OCI-LY7 (cell line): ENCODE results near the gene PHF19. TPM values are rescaled to one million over a fixed set of nuclear protein-coding genes. Genes with fewer than 3 reads are reported as not detected.

ENCODE experiments used
- BruUV-seq: library from RNA; stranded (reverse); fragments of 400-500 nt; replicated peaks from 2 replicates; lab custom pipeline; 2021; lab: Mats Ljungman, UMichigan
- CTCF ChIA-PET: fragments of 300-600 bp; sonication (Branson Sonifier 250); formaldehyde crosslinking; loops from one replicate; lab custom pipeline; 2022; ENCODE audit warnings: antibody characterized with exemption; ENCODE audit not compliant: unreplicated experiment; lab: Charles Lee
- POLR2A ChIA-PET: fragments of 300-600 bp; sonication (Branson Sonifier 250); formaldehyde crosslinking; loops from one replicate; lab custom pipeline; 2022; ENCODE audit warnings: antibody characterized with exemption; lab: Charles Lee
- DNase-seq: peaks from one replicate; pipeline ENCODE4 v3.0.0-alpha.2; 2015; ENCODE audit warnings: low spot score
- H2AFZ ChIP-seq: fragments of 200-600 bp; sonication (generic), shearing (Covaris generic); 2 replicates; pipeline ENCODE4 v1.6.1; 2014; ENCODE audit warnings: mild to moderate bottlenecking, antibody characterized with exemption, low read length, moderate library complexity
- H3K27ac ChIP-seq: fragments of 200-600 bp; sonication (generic); 2 replicates; pipeline ENCODE4 v1.5.1; 2014; ENCODE audit warnings: mixed run types, low read depth, mild to moderate bottlenecking, moderate library complexity, low read length, inconsistent platforms; ENCODE audit not compliant: poor library complexity, severe bottlenecking
- H3K36me3 ChIP-seq: fragments of 200-600 bp; sonication (generic); 2 replicates; pipeline ENCODE4 v1.6.1; 2014; ENCODE audit warnings: mild to moderate bottlenecking, antibody characterized with exemption, low read length, moderate library complexity, mixed read lengths; ENCODE audit not compliant: insufficient read depth
- H3K4me1 ChIP-seq: fragments of 200-600 bp; sonication (generic); 2 replicates; pipeline ENCODE4 v1.5.1; 2014; ENCODE audit warnings: mild to moderate bottlenecking, low read length; ENCODE audit not compliant: insufficient read depth, poor library complexity, severe bottlenecking
- H3K4me2 ChIP-seq: fragments of 200-600 bp; sonication (generic); 2 replicates; pipeline ENCODE4 v1.6.1; 2014; ENCODE audit warnings: mild to moderate bottlenecking, low read length
- H3K4me3 ChIP-seq: fragments of 200-600 bp; sonication (generic); 2 replicates; pipeline ENCODE4 v1.5.1; 2014; ENCODE audit warnings: mild to moderate bottlenecking, low read depth, low read length; ENCODE audit not compliant: poor library complexity, severe bottlenecking
- H3K79me2 ChIP-seq: fragments of 200-600 bp; sonication (generic); 2 replicates; pipeline ENCODE4 v1.6.1; 2016; ENCODE audit warnings: low read depth, mild to moderate bottlenecking, low read length, moderate library complexity, mixed read lengths; ENCODE audit not compliant: insufficient read depth
- H3K9me2 ChIP-seq: fragments of 200-600 bp; sonication (generic); 2 replicates; pipeline ENCODE4 v1.6.1; 2016; ENCODE audit warnings: mild to moderate bottlenecking, low read length, mixed read lengths; ENCODE audit not compliant: insufficient read depth
- H3K9me3 ChIP-seq: fragments of 200-600 bp; sonication (generic); 2 replicates; pipeline ENCODE4 v1.6.1; 2014; ENCODE audit warnings: mild to moderate bottlenecking, mixed run types, low read length, mixed read lengths
- H4K20me1 ChIP-seq: fragments of 200-600 bp; sonication (generic); 2 replicates; pipeline ENCODE4 v1.6.1; 2014; ENCODE audit warnings: mild to moderate bottlenecking, antibody characterized with exemption, low read length, moderate library complexity, mixed read lengths; ENCODE audit not compliant: insufficient read depth
- EZH2phosphoT487 ChIP-seq: fragments of 200-600 bp; sonication (generic); IDR thresholded peaks from 2 replicates; pipeline ENCODE4 v1.6.1; 2018; ENCODE audit warnings: low read depth, borderline replicate concordance, mild to moderate bottlenecking, mixed run types, antibody characterized with exemption, low read length, moderate library complexity, mixed read lengths
- intact Hi-C: fragments of 100-400 bp; cut with micrococcal nuclease; formaldehyde crosslinking; loops from one replicate; pipeline ENCODE4 v1.10.0; 2022; ENCODE audit not compliant: unreplicated experiment
- total RNA-seq, 2 experiments: library from RNA; depleted of rRNA in 1 of 2; stranded (reverse); fragments of >200 nt in 1 of 2; shearing (Covaris generic) in 1 of 2; gene quantifications; 2 replicates each; pipeline ENCODE4 v1.2.3, GENCODE V29; 2014 to 2022

The PHF19 gene
- total RNA-seq, 2 experiments from 2014 or later: 102 to 214 TPM

- no peaks in the 10 kb centered on the region for H3K9me2 ChIP-seq
- no peaks in the 10 kb centered on the region for H3K4me1 ChIP-seq
- no peak overlapping the region for H2AFZ ChIP-seq
- ChIA-PET POLR2A (no interaction called here), CTCF (no interaction called here)
- H3K79me2 ChIP-seq: no peaks in the 10 kb centered on the region
- no peak for DNase-seq
- no peak overlapping the region for H3K4me3 ChIP-seq
- H3K4me2 ChIP-seq: no peak overlapping the region
- 0 out of 2 replicates have a peak, but pooled peaks cover 4% of the 10 kb centered on the region for H3K36me3 ChIP-seq
- no peak for TF ChIP-seq EZH2phosphoT487
- intact Hi-C loops: no loop called here
- H3K9me3 ChIP-seq: peaks cover 33% of the 10 kb centered on the region
- no peaks in the 10 kb centered on the region for H4K20me1 ChIP-seq
- no peak overlapping the region for H3K27ac ChIP-seq
- BruUV-seq: no TSS peak
These were observed 69.2 kb downstream of the PHF19 start for GRCh38 chr9:120807607-120808379.

Other genes starting within 250 kb of the PHF19 start
- gene MEGF9, start 162.7 kb downstream of the PHF19 start, total RNA-seq (2014; rRNA removed; shearing (Covaris generic)): 4.8 and 5.1 TPM in 2 replicates
- 10.2 and 10.6 TPM in 2 replicates for gene MEGF9, start 162.7 kb downstream of the PHF19 start, total RNA-seq (2022)
- gene FBXW2, start 83.8 kb downstream of the PHF19 start, total RNA-seq (2014; rRNA removed; shearing (Covaris generic)): 30.0 and 32.7 TPM in 2 replicates
- gene FBXW2, start 83.8 kb downstream of the PHF19 start, total RNA-seq (2022): 66.0 and 69.0 TPM in 2 replicates
- 10.0 and 12.0 TPM in 2 replicates for gene PSMD5, start 34.3 kb downstream of the PHF19 start, total RNA-seq (2014; rRNA removed; shearing (Covaris generic))
- 33.3 and 36.8 TPM in 2 replicates for gene PSMD5, start 34.3 kb downstream of the PHF19 start, total RNA-seq (2022)
- 23.7 and 24.2 TPM in 2 replicates for gene TRAF1, start 49.6 kb upstream of the PHF19 start, total RNA-seq (2014; rRNA removed; shearing (Covaris generic))
- 40.3 and 50.5 TPM in 2 replicates for gene TRAF1, start 49.6 kb upstream of the PHF19 start, total RNA-seq (2022)
- gene C5, start 173.1 kb upstream of the PHF19 start, total RNA-seq (2014; rRNA removed; shearing (Covaris generic)): 2.7 and 3.8 TPM in 2 replicates
- 7.9 and 10.2 TPM in 2 replicates for gene C5, start 173.1 kb upstream of the PHF19 start, total RNA-seq (2022)
- gene CNTRL, start 197.8 kb upstream of the PHF19 start, total RNA-seq (2014; rRNA removed; shearing (Covaris generic)): 81.4 and 94.9 TPM in 2 replicates
- 113 and 138 TPM in 2 replicates for gene CNTRL, start 197.8 kb upstream of the PHF19 start, total RNA-seq (2022)